A375 (cell line): ENCODE results near the gene ARHGAP42. TPM values are rescaled to one million over a fixed set of nuclear protein-coding genes. Genes with fewer than 3 reads are reported as not detected.

Experiments
- small RNA-seq: library from RNA; depleted of rRNA; stranded (forward); fragments of <200 nt; gene quantifications from one replicate; pipeline ENCODE3, GENCODE V24; 2014
- total RNA-seq: library from RNA; depleted of rRNA; stranded (reverse); fragments of >200 nt; shearing (Covaris generic); gene quantifications from 2 replicates; pipeline ENCODE4 v1.2.3, GENCODE V29; 2014; rRNA removed

ARHGAP42 gene, protein sequence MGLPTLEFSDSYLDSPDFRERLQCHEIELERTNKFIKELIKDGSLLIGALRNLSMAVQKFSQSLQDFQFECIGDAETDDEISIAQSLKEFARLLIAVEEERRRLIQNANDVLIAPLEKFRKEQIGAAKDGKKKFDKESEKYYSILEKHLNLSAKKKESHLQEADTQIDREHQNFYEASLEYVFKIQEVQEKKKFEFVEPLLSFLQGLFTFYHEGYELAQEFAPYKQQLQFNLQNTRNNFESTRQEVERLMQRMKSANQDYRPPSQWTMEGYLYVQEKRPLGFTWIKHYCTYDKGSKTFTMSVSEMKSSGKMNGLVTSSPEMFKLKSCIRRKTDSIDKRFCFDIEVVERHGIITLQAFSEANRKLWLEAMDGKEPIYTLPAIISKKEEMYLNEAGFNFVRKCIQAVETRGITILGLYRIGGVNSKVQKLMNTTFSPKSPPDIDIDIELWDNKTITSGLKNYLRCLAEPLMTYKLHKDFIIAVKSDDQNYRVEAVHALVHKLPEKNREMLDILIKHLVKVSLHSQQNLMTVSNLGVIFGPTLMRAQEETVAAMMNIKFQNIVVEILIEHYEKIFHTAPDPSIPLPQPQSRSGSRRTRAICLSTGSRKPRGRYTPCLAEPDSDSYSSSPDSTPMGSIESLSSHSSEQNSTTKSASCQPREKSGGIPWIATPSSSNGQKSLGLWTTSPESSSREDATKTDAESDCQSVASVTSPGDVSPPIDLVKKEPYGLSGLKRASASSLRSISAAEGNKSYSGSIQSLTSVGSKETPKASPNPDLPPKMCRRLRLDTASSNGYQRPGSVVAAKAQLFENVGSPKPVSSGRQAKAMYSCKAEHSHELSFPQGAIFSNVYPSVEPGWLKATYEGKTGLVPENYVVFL
- total RNA-seq = 2.0 and 3.7 TPM in 2 replicates

DNA sequence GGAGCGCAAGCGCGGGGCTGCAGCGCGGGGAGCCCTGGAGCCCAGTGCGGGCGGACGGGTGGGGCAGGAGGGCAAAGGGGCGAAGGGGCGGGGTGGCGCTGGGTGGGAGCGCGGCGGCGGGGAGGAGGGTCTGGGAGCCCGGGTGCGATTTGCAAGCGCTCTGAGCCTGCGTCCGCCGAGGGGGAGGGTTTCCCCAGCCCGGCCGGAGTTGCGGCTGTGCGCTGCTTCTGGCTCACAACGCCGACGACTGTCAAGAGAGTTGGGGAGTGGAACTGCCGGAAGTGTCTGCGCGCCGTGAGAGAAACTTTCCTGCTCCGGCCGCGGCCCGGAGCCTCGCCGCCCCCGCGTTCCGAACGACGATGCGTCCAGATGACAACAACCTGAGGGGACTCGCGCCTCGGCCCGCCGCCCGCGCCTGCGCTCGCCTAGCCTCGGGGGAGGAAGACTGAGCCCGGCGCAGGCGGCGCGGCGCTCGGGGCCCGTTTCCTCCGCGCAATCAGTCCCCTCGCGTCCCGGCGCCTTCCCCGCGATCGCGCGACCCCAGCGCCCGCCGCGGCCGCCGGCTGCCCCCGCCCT, at the start of gene ARHGAP42:
ARHGAP42 (plus strand) TSS at position 235 of the 576 bp plus-strand sequence. CDS start 391 bp downstream, outside the sequence.

Small RNA genes lying within 50 kb of the gene (small RNA-seq; reads per million reads assigned to genes)
- not detected for gene RN7SL222P
